ENCODE measurements around the gene SALL3.

The SALL3 gene

GRCh38 chr18:78972385-78972918 lies 7.2 kb upstream of the SALL3 start:
- Histone ChIP-seq H3K36me3 (ENCODE audit: control insufficient read depth, insufficient read depth, low read length) (no peaks in the 10 kb centered on the region), H3K27ac (no peak overlapping the region), H3K4me3 (ENCODE audit: low read depth, low read length) (no peak overlapping the region), H2AFZ (no peak overlapping the region), H3K79me2 (no peaks in the 10 kb centered on the region), H3K27me3 (ENCODE audit: control insufficient read depth, insufficient read depth, low read length) (peaks cover 12% of the 10 kb centered on the region), H3K4me2 (ENCODE audit: low read length) (no peak overlapping the region), H3K9ac (no peak overlapping the region), H3K4me1 (no peaks in the 10 kb centered on the region), H3K9me3 (ENCODE audit: control insufficient read depth, low read length) (no peaks in the 10 kb centered on the region)
- TF ChIP-seq CTCF (IDR thresholded peaks at IDR 0.05) = no peak

- Histone ChIP-seq H3K4me1 (no peaks in the 10 kb centered on the region), H2AFZ (no peak overlapping the region), H3K4me3 (ENCODE audit: low read depth, low read length) (no peak overlapping the region), H3K36me3 (ENCODE audit: control insufficient read depth, insufficient read depth, low read length) (no peaks in the 10 kb centered on the region), H3K9me3 (ENCODE audit: control insufficient read depth, low read length) (no peaks in the 10 kb centered on the region), H3K79me2 (no peaks in the 10 kb centered on the region), H3K27me3 (ENCODE audit: control insufficient read depth, insufficient read depth, low read length) (peaks cover 12% of the 10 kb centered on the region), H3K4me2 (ENCODE audit: low read length) (peak overlapping the region; percentile 33), H3K27ac (no peak overlapping the region), H3K9ac (no peak overlapping the region)
- TF ChIP-seq CTCF (IDR thresholded peaks at IDR 0.05) = no peak
These were observed 6.7 kb upstream of the SALL3 start for GRCh38 chr18:78972930-78973331.

- Histone ChIP-seq H3K36me3 (ENCODE audit: control insufficient read depth, insufficient read depth, low read length) (no peaks in the 10 kb centered on the region), H3K79me2 (no peaks in the 10 kb centered on the region), H3K9ac (no peak overlapping the region), H3K27ac (no peak overlapping the region), H2AFZ (no peak overlapping the region), H3K4me2 (ENCODE audit: low read length) (peak overlapping the region; percentile 33), H3K4me3 (ENCODE audit: low read depth, low read length) (no peak overlapping the region), H3K27me3 (ENCODE audit: control insufficient read depth, insufficient read depth, low read length) (peaks cover 12% of the 10 kb centered on the region), H3K4me1 (no peaks in the 10 kb centered on the region), H3K9me3 (ENCODE audit: control insufficient read depth, low read length) (no peaks in the 10 kb centered on the region)
- no peak for TF ChIP-seq CTCF (IDR thresholded peaks at IDR 0.05)
These were observed 6.1 kb upstream of the SALL3 start for GRCh38 chr18:78973357-78974083.

GRCh38 chr18:78974115-78974761 lies 5.4 kb upstream of the SALL3 start:
- no peaks in the 10 kb centered on the region for H3K4me1 ChIP-seq
- H3K9ac ChIP-seq = no peak overlapping the region
- no peak overlapping the region for H2AFZ ChIP-seq
- no peak overlapping the region for H3K4me3 ChIP-seq (ENCODE audit: low read depth, low read length)
- peaks cover 12% of the 10 kb centered on the region for H3K27me3 ChIP-seq (ENCODE audit: control insufficient read depth, insufficient read depth, low read length)
- no peaks in the 10 kb centered on the region for H3K36me3 ChIP-seq (ENCODE audit: control insufficient read depth, insufficient read depth, low read length)
- no peaks in the 10 kb centered on the region for H3K79me2 ChIP-seq
- H3K9me3 ChIP-seq (ENCODE audit: control insufficient read depth, low read length) = no peaks in the 10 kb centered on the region
- peak overlapping the region; percentile 32 for H3K4me2 ChIP-seq (ENCODE audit: low read length)
- H3K27ac ChIP-seq = no peak overlapping the region
- no peak for TF ChIP-seq CTCF (IDR thresholded peaks at IDR 0.05)
